PFSK-1 (cell line): Measurements from ENCODE around the gene UMPS.

Source experiments
- FOXP2 ChIP-seq: optimal IDR thresholded peaks from 2 replicates; pipeline ENCODE3; 2011; ENCODE audit warnings: borderline replicate concordance, control low read depth, inconsistent platforms; ENCODE audit not compliant: insufficient read depth; ENCODE audit errors: extremely low read length, extremely low read depth
- POLR2AphosphoS5 ChIP-seq: IDR thresholded peaks from 2 replicates; pipeline ENCODE4 v1.6.1; 2012; ENCODE audit warnings: low read depth, mild to moderate bottlenecking, control low read depth, low read length, moderate library complexity
- REST ChIP-seq, 2 experiments: IDR thresholded peaks; 2 replicates each; pipeline versions ENCODE4 v1.6.1 to v1.8.0; 2011 to 2012; ENCODE audit warnings: low read depth in 2 of 2, low read length in 2 of 2, control low read depth in 1 of 2, inconsistent platforms in 1 of 2, mild to moderate bottlenecking in 1 of 2, moderate library complexity in 1 of 2; ENCODE audit not compliant: insufficient read depth in 1 of 2
- SIN3A ChIP-seq: IDR thresholded peaks from 2 replicates; pipeline ENCODE4 v1.6.1; 2012; ENCODE audit warnings: mild to moderate bottlenecking, low read length, moderate library complexity, borderline replicate concordance; ENCODE audit not compliant: insufficient read depth
- TAF1 ChIP-seq: IDR thresholded peaks from 2 replicates; pipeline ENCODE4 v1.6.1; 2012; ENCODE audit warnings: low read length, control low read depth, borderline replicate concordance; ENCODE audit not compliant: insufficient read depth

The UMPS gene

GRCh38 chr3:124796477-124796876 lies 66.2 kb downstream of the UMPS start:
- TF ChIP-seq POLR2AphosphoS5: no peak
- TF ChIP-seq TAF1: no peak
- TF ChIP-seq REST (IDR thresholded peaks at IDR 0.05; ENCODE audit: insufficient read depth in 1 of 2, low read depth in 2 of 2, low read length in 2 of 2): no peak
- TF ChIP-seq SIN3A: no peak
- no peak for TF ChIP-seq FOXP2

DNA sequence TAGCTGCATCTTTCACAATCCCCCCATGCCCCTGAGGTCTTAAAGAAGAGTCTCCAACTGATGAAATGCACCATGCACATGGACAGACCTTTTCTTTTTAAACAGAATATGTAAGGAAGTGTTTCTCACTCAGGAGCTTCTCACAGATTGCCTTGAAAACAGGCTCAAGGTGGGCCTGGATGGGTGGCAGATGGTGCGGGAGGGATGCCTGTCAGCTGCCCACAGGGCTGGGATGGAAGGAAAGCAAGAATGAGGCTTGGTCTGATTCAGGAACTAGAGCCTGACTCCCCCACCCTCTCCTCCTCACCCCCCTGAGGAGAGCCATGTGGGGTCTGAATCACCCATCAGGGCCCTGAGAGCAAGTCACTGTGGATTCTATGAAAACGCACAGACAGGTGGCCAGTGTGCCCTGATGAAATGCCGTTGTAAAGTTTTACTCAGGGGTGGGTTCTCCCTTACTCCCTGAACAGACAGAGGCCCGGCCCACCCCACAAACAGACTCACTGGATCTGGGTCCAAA lies 67.2 kb downstream of the UMPS start:
- no peak for TF ChIP-seq TAF1
- no peak for TF ChIP-seq SIN3A
- no peak for TF ChIP-seq POLR2AphosphoS5
- TF ChIP-seq FOXP2: no peak
- TF ChIP-seq REST (IDR thresholded peaks at IDR 0.05; ENCODE audit: insufficient read depth in 1 of 2, low read depth in 2 of 2, low read length in 2 of 2): no peak
